Endothelial cell of umbilical vein (primary cell): ENCODE data around the gene CRTAP. TPM values are rescaled to one million over a fixed set of nuclear protein-coding genes. Genes with fewer than 3 reads are reported as not detected.
A peak's percentile ranks its signal among the peaks of the same experiment; 100 is the strongest.

Experiments
- BruUV-seq: library from RNA; stranded (reverse); fragments of 400-500 nt; replicated peaks from 2 replicates; lab custom pipeline; 2021; lab: Mats Ljungman, UMichigan
- CTCF ChIA-PET: fragments of 300-600, 350-600 bp; sonication (Branson Sonifier 250); formaldehyde crosslinking; loops from one replicate; lab custom pipeline; 2021; ENCODE audit warnings: antibody characterized with exemption, inconsistent platforms; lab: Charles Lee
- POLR2A ChIA-PET: fragments of 300-600, 350-600 bp; sonication (Branson Sonifier 250); formaldehyde crosslinking; loops from one replicate; lab custom pipeline; 2021; ENCODE audit warnings: antibody characterized with exemption, inconsistent platforms; lab: Charles Lee
- DNase-seq: peaks from one replicate; pipeline ENCODE4 v3.0.0-alpha.2; 2011; ENCODE audit warnings: low read depth, low spot score
- FAIRE-seq: peaks from 2 replicates; lab custom pipeline; 2011; peaks lifted over from hg19 to GRCh38; lab: Jason Lieb, UNC
- H2AFZ ChIP-seq: 2 replicates; pipeline ENCODE4 v1.6.0; 2012; ENCODE audit warnings: low read depth, low read length, control low read depth, inconsistent platforms
- H3K27ac ChIP-seq: 2 replicates; pipeline ENCODE4 v1.5.1; 2011; ENCODE audit warnings: low read depth, mild to moderate bottlenecking, control low read depth, low read length, moderate library complexity; ENCODE audit not compliant: insufficient read depth
- H3K27me3 ChIP-seq, 2 experiments: 2 replicates each; pipeline versions ENCODE4 v1.6.0 to v1.6.1; 2011; ENCODE audit warnings: low read length in 2 of 2, mixed read lengths in 1 of 2; ENCODE audit not compliant: control insufficient read depth in 2 of 2, insufficient read depth in 2 of 2
- H3K36me3 ChIP-seq, 2 experiments: 2 replicates in 1 of 2; 3 replicates in 1 of 2; pipeline ENCODE4 v1.5.1; 2011; ENCODE audit warnings: low read length in 2 of 2, mild to moderate bottlenecking in 1 of 2, moderate library complexity in 1 of 2; ENCODE audit not compliant: control insufficient read depth in 2 of 2, insufficient read depth in 2 of 2; ENCODE audit errors: extremely low read depth in 1 of 2
- H3K4me1 ChIP-seq: 3 replicates; pipeline ENCODE4 v1.5.1; 2011; ENCODE audit warnings: mild to moderate bottlenecking, low read length; ENCODE audit not compliant: control insufficient read depth, insufficient read depth; ENCODE audit errors: extremely low read depth
- H3K4me2 ChIP-seq: 2 replicates; pipeline ENCODE4 v1.6.1; 2011; ENCODE audit warnings: low read length, control low read depth, mixed read lengths; ENCODE audit not compliant: insufficient read depth
- H3K4me3 ChIP-seq, 3 experiments: fragments of 200-600 bp in 1 of 3; sonication (generic), shearing (Covaris generic) in 1 of 3; replicated peaks in 1 of 3; 2 replicates each; pipeline ENCODE4 v1.5.1; 2011 to 2016; ENCODE audit warnings: control low read depth in 3 of 3, low read length in 3 of 3, mild to moderate bottlenecking in 2 of 3, inconsistent platforms in 1 of 3, low read depth in 1 of 3, moderate library complexity in 1 of 3; ENCODE audit not compliant: insufficient read depth in 1 of 3
- H3K79me2 ChIP-seq: 2 replicates; pipeline ENCODE4 v1.6.0; 2012; ENCODE audit warnings: low read length, inconsistent platforms; ENCODE audit not compliant: control insufficient read depth, insufficient read depth
- H3K9ac ChIP-seq: replicated peaks from 2 replicates; pipeline ENCODE3; 2011; ENCODE audit warnings: low read length, control low read depth; ENCODE audit not compliant: insufficient read depth; ENCODE audit errors: extremely low read depth
- H3K9me1 ChIP-seq: replicated peaks from 3 replicates; pipeline ENCODE4 v1.6.0; 2011; ENCODE audit warnings: mild to moderate bottlenecking, low read length; ENCODE audit not compliant: control insufficient read depth, insufficient read depth; ENCODE audit errors: extremely low read depth
- H3K9me3 ChIP-seq: replicated peaks from 2 replicates; pipeline ENCODE4 v1.5.1; 2012; ENCODE audit warnings: low read length, inconsistent platforms; ENCODE audit not compliant: control insufficient read depth, insufficient read depth
- H4K20me1 ChIP-seq: replicated peaks from 2 replicates; pipeline ENCODE3; 2011; ENCODE audit warnings: mild to moderate bottlenecking, low read length; ENCODE audit not compliant: control insufficient read depth, insufficient read depth; ENCODE audit errors: extremely low read depth
- EZH2 ChIP-seq: IDR thresholded peaks from 2 replicates; pipeline ENCODE4 v1.6.1; 2012; ENCODE audit warnings: borderline replicate concordance, low read depth, mild to moderate bottlenecking, moderate library complexity, low read length, inconsistent platforms; ENCODE audit not compliant: severe bottlenecking
- FOS ChIP-seq: IDR thresholded peaks from 2 replicates; pipeline ENCODE4 v1.6.1; 2011; ENCODE audit warnings: mild to moderate bottlenecking, low read length, moderate library complexity, borderline replicate concordance; ENCODE audit not compliant: insufficient read depth
- GATA2 ChIP-seq: IDR thresholded peaks from 2 replicates; pipeline ENCODE4 v1.7.0; 2011; ENCODE audit warnings: low read depth, mild to moderate bottlenecking, moderate library complexity, mixed read lengths, low read length; ENCODE audit not compliant: insufficient read length, insufficient read depth
- JUN ChIP-seq: IDR thresholded peaks from 2 replicates; pipeline ENCODE4 v1.6.1; 2011; ENCODE audit warnings: borderline replicate concordance, low read depth; ENCODE audit not compliant: insufficient read length, insufficient read depth
- MYC ChIP-seq: IDR thresholded peaks from one replicate; pipeline ENCODE4 v1.6.1; 2011; ENCODE audit warnings: mild to moderate bottlenecking, low read depth, low read length
- POLR2A ChIP-seq: IDR thresholded peaks from 2 replicates; pipeline ENCODE4 v1.6.1; 2012; ENCODE audit warnings: low read depth, mild to moderate bottlenecking, control low read depth, low read length
- POLR2AphosphoS5 ChIP-seq: IDR thresholded peaks from 2 replicates; pipeline ENCODE4 v1.6.1; 2012; ENCODE audit warnings: low read depth, mild to moderate bottlenecking, control low read depth, low read length, moderate library complexity; ENCODE audit not compliant: insufficient read depth
- dilution Hi-C: fragments of 300-500 bp; cut with MboI; formaldehyde crosslinking; loops from one replicate; pipeline ENCODE4 v1.15.0; 2019; ENCODE audit warnings: low sequenced_read_pairs; ENCODE audit not compliant: extremely low pct_ligation_motif_present
- intact Hi-C: fragments of 100-400 bp; cut with micrococcal nuclease; formaldehyde crosslinking; loops from one replicate; pipeline ENCODE4 v1.10.0; 2022
- polyA plus RNA-seq, 4 experiments: library from polyadenylated mRNA; depleted of rRNA in 3 of 4; stranded (reverse) in 3 of 4; unstranded in 1 of 4; fragments of >200 nt; gene quantifications; 2 replicates each; pipeline versions ENCODE4 v1.2.1 to v1.2.3, GENCODE V29; 2011 to 2012; ENCODE audit warnings: missing spikeins in 1 of 4
- total RNA-seq: library from RNA; stranded (reverse); gene quantifications from 2 replicates; pipeline ENCODE4 v1.2.3, GENCODE V29; 2021
- TF ChIP-seq, protein P1 (sequence below), 2 donors: IDR thresholded peaks; 1 replicate in 1 of 2; 2 replicates in 1 of 2; pipeline ENCODE4 v1.5.1; 2011; ENCODE audit warnings: low read length in 2 of 2, mild to moderate bottlenecking in 2 of 2, moderate library complexity in 2 of 2, control low read depth in 1 of 2, inconsistent platforms in 1 of 2, low read depth in 1 of 2; ENCODE audit not compliant: insufficient read depth in 1 of 2; ENCODE audit errors: extremely low read depth in 1 of 2
- TF ChIP-seq, protein P2 (sequence below): IDR thresholded peaks from 2 replicates; pipeline ENCODE4 v1.6.1; 2011; ENCODE audit not compliant: insufficient read depth, insufficient read length

CRTAP gene
- total and polyA plus RNA-seq, 2 donors (not counting 3 experiments of a cell fraction or from before 2014, with no cell fraction given) = 204 to 213 TPM

DNA sequence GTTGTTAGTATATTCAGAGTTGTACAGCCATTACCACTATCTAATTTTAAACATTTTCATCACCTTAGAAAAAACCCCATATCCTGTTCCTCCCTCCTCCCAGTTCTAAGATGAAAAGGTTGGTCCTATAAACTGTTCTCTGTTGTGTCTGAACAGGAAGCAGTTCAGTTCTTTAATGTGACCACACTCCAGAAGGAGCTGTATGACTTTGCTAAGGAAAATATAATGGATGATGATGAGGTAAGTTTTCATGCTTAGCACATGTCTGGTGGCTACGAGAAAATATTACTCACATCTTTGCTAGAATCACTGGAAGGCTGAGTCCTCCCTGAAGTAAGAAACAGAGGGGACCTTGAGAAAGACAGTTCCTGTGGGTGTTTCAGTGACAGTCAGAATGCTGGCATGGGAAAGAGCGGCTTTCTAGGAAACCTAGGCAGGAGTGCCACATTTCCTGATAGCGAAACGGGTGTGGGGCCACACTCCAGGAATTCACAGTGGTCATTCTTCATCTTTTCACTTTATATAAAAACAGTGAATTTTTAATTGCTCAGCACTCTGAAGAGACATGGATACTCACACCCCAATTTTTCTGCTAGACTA is 20.3 kb downstream of the CRTAP start:
- H3K4me2 ChIP-seq = no peak overlapping the region
- dilution Hi-C loops = loop anchor here (10.0 kb wide), 1 partner anchor 221 kb away; no protein-coding TSS in a partner anchor
- H3K4me1 ChIP-seq = peaks cover 9% of the 10 kb centered on the region
- POLR2A ChIA-PET = no interaction called here
- DNase-seq (peak; percentile 69), FAIRE-seq (peak; percentile 35)
- CTCF ChIA-PET = interaction anchor here (0.6 to 10.1 kb wide), 9 partner anchors 12 to 653 kb away, joined by 3 to 639 read pairs (median 3); no protein-coding TSS in a partner anchor
- no peak overlapping the region for H3K4me3 ChIP-seq
- no peaks in the 10 kb centered on the region for H4K20me1 ChIP-seq
- H3K9ac ChIP-seq = peak overlapping the region; percentile 16
- no TSS peak for BruUV-seq
- no peaks in the 10 kb centered on the region for H3K9me3 ChIP-seq
- intact Hi-C loops = loop anchor here (5.0 kb wide), 1 partner anchor 187 kb away; no protein-coding TSS in a partner anchor
- H2AFZ ChIP-seq = no peak overlapping the region
- H3K27ac ChIP-seq = peak overlapping the region; percentile 60
- peaks cover 5 to 6% of the 10 kb centered on the region in 2 experiments for H3K36me3 ChIP-seq
- no peak for TF ChIP-seq JUN
- no peaks in the 10 kb centered on the region for H3K79me2 ChIP-seq
- H3K9me1 ChIP-seq = no peaks in the 10 kb centered on the region
- no peaks in the 10 kb centered on the region for H3K27me3 ChIP-seq

DNA sequence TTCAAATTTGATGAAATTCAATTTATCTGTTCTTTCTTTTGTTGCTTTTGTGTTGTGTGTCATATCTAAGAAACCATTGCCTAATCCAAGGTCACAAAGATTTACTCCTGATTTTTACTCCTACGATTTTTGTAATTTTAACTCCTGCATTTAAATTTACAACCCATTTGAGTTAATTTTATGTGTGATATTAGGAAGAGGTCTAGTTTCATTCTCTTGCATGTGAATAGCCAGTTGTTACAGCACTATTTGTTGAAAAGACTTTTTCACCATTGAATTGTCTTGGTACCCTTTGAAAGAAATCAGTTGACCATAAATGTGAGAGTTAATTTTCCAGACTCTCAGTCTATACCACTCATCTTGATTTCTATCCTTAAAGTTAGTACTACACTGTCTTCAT is 23.9 kb downstream of the CRTAP start:
- Histone ChIP-seq H3K4me1 (peaks cover 6% of the 10 kb centered on the region), H3K9ac (no peak overlapping the region), H3K79me2 (no peaks in the 10 kb centered on the region), H3K9me1 (no peaks in the 10 kb centered on the region), H3K4me3 (no peak overlapping the region), H3K4me2 (no peak overlapping the region), H2AFZ (no peak overlapping the region), H3K9me3 (no peaks in the 10 kb centered on the region), H3K36me3 (peaks cover 11% of the 10 kb centered on the region in 2 experiments), H4K20me1 (no peaks in the 10 kb centered on the region), H3K27me3 (no peaks in the 10 kb centered on the region), H3K27ac (no peak overlapping the region)
- intact Hi-C loops = no loop called here
- POLR2A ChIA-PET = no interaction called here
- CTCF ChIA-PET = interaction anchor here (10.1 kb wide), 1 partner anchor 236 kb away, joined by 639 read pairs; no protein-coding TSS in a partner anchor
- TF ChIP-seq GATA2 = no peak
- TF ChIP-seq POLR2AphosphoS5 = no peak
- no peak for TF ChIP-seq POLR2A
- TF ChIP-seq, protein P1, sequence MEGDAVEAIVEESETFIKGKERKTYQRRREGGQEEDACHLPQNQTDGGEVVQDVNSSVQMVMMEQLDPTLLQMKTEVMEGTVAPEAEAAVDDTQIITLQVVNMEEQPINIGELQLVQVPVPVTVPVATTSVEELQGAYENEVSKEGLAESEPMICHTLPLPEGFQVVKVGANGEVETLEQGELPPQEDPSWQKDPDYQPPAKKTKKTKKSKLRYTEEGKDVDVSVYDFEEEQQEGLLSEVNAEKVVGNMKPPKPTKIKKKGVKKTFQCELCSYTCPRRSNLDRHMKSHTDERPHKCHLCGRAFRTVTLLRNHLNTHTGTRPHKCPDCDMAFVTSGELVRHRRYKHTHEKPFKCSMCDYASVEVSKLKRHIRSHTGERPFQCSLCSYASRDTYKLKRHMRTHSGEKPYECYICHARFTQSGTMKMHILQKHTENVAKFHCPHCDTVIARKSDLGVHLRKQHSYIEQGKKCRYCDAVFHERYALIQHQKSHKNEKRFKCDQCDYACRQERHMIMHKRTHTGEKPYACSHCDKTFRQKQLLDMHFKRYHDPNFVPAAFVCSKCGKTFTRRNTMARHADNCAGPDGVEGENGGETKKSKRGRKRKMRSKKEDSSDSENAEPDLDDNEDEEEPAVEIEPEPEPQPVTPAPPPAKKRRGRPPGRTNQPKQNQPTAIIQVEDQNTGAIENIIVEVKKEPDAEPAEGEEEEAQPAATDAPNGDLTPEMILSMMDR (IDR thresholded peaks at IDR 0.05; ENCODE audit: extremely low read depth in 1 of 2, insufficient read depth in 1 of 2, low read depth in 1 of 2, low read length in 2 of 2) = no peak
- no peak for TF ChIP-seq EZH2
- no peak for TF ChIP-seq FOS
- TF ChIP-seq MYC = no peak
- TF ChIP-seq, protein P2, sequence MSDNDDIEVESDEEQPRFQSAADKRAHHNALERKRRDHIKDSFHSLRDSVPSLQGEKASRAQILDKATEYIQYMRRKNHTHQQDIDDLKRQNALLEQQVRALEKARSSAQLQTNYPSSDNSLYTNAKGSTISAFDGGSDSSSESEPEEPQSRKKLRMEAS = no peak
- no peak for TF ChIP-seq JUN
- DNase-seq (no peak), FAIRE-seq (no peak)
- dilution Hi-C loops = loop anchor here (10.0 kb wide), 1 partner anchor 217 kb away; no protein-coding TSS in a partner anchor
- BruUV-seq = no TSS peak
